Measurements from ENCODE around the gene TMEM235. TPM values are rescaled to one million over a fixed set of nuclear protein-coding genes. Genes with fewer than 3 reads are reported as not detected.
A peak's percentile ranks its signal among the peaks of the same experiment; 100 is the strongest.

The TMEM235 gene
- total and polyA plus RNA-seq, 9 of the 15 experiments (the other 6 are each of a cell fraction or from before 2014, with no cell fraction given): not detected

- no peak for TF ChIP-seq ZNF146 (CRISPR knock-in tag; IDR thresholded peaks at IDR 0.05; ENCODE audit: unreplicated experiment)
- no peak for TF ChIP-seq IRF2 (CRISPR knock-in tag; IDR thresholded peaks at IDR 0.05)
- TF ChIP-seq ZNF740 (CRISPR knock-in tag; IDR thresholded peaks at IDR 0.05): peak; percentile 57; the same call in 1 of the 2 replicates
- no peak for TF ChIP-seq ZNF740 (tag; IDR thresholded peaks at IDR 0.05)
- peak; percentile 96 for TF ChIP-seq FOXM1 (IDR thresholded peaks at IDR 0.05; ENCODE audit: low read depth)
- TF ChIP-seq FOXM1 (CRISPR knock-in tag; IDR thresholded peaks at IDR 0.05; ENCODE audit: low read depth): peak; percentile 97
- 0 out of 2 replicates have a peak, but pooled peaks have one; percentile 8 for TF ChIP-seq ZNF384 (IDR thresholded peaks at IDR 0.05; ENCODE audit: low read depth, low read length)
- peak; percentile 68; the same call in 1 of the 2 replicates for TF ChIP-seq JUN (IDR thresholded peaks at IDR 0.05; ENCODE audit: borderline replicate concordance, low read depth, low read length)
- no peak for TF ChIP-seq JUN (CRISPR knock-in tag; IDR thresholded peaks at IDR 0.05; ENCODE audit: borderline replicate concordance)
- no peak for TF ChIP-seq NR3C1 (CRISPR knock-in tag; IDR thresholded peaks at IDR 0.05)
- TF ChIP-seq HDAC1 (IDR thresholded peaks at IDR 0.05): peak in 1 of 2 experiments; percentile 99; a peak in 2 of 4 replicates
- no peak for TF ChIP-seq SLC30A9 (CRISPR knock-in tag; IDR thresholded peaks at IDR 0.05)
- TF ChIP-seq MAZ (CRISPR knock-in tag; conservative IDR thresholded peaks at IDR 0.05 in 1 of 2, IDR thresholded peaks at IDR 0.05 in 1 of 2): peak; percentile 62 to 82; a peak in 3 of 4 replicates
- TF ChIP-seq ZNF77 (CRISPR knock-in tag; IDR thresholded peaks at IDR 0.05): no peak
- TF ChIP-seq SIX5 (IDR thresholded peaks at IDR 0.05; ENCODE audit: borderline replicate concordance in 1 of 2, insufficient read depth in 1 of 2, low read depth in 1 of 2, low read length in 2 of 2): peak; percentile 67 to 88
- TF ChIP-seq, protein P1, sequence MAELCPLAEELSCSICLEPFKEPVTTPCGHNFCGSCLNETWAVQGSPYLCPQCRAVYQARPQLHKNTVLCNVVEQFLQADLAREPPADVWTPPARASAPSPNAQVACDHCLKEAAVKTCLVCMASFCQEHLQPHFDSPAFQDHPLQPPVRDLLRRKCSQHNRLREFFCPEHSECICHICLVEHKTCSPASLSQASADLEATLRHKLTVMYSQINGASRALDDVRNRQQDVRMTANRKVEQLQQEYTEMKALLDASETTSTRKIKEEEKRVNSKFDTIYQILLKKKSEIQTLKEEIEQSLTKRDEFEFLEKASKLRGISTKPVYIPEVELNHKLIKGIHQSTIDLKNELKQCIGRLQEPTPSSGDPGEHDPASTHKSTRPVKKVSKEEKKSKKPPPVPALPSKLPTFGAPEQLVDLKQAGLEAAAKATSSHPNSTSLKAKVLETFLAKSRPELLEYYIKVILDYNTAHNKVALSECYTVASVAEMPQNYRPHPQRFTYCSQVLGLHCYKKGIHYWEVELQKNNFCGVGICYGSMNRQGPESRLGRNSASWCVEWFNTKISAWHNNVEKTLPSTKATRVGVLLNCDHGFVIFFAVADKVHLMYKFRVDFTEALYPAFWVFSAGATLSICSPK (IDR thresholded peaks at IDR 0.05; ENCODE audit: borderline replicate concordance): no peak
- peak; percentile 95; the same call in 1 of the 2 replicates for TF ChIP-seq TGIF2 (CRISPR knock-in tag; IDR thresholded peaks at IDR 0.05)
- TF ChIP-seq RCOR1 (IDR thresholded peaks at IDR 0.05; ENCODE audit: borderline replicate concordance in 1 of 2, low read depth in 2 of 2, low read length in 2 of 2): peak in 1 of 2 experiments; percentile 33; a peak in 1 of 4 replicates
- TF ChIP-seq NR2C2 (CRISPR knock-in tag; IDR thresholded peaks at IDR 0.05): no peak
- peak; percentile 37; the same call in 1 of the 2 replicates for TF ChIP-seq NR2C2 (tag; IDR thresholded peaks at IDR 0.05)
- peak; percentile 65 to 74 for TF ChIP-seq NRF1 (conservative IDR thresholded peaks at IDR 0.05 in 1 of 2, IDR thresholded peaks at IDR 0.05 in 1 of 2)
- peak; percentile 97 to 99 for TF ChIP-seq MNT (conservative IDR thresholded peaks at IDR 0.05)
These were observed 17.3 kb upstream of the TMEM235 start, which contains the start of gene BIRC5 (continued) for GRCh38 chr17:78214016-78214705.
